ENCODE results near the gene CPNE5. TPM values are rescaled to one million over a fixed set of nuclear protein-coding genes. Genes with fewer than 3 reads are reported as not detected.

CPNE5 gene
- total RNA-seq, 4 donors from 2014 or later, result 3.0 to 8.3 (median 3.3) TPM; not detected in 1

GRCh38 chr6:36865835-36866234, 26.6 kb upstream of the CPNE5 start:
- Histone ChIP-seq H3K9me3 (no peaks in the 10 kb centered on the region), H3K27ac (no peak overlapping the region), H3K27me3 (no peaks in the 10 kb centered on the region), H3K4me3 (no peak overlapping the region), H3K36me3 (peaks cover 0 to 17% (median 0%) of the 10 kb centered on the region in 4 donors), H3K4me1 (no peaks in the 10 kb centered on the region)
- intact Hi-C loops (cut with DNase I; ENCODE audit: low total_unique reads) (no loop called here), in situ Hi-C loops (cut with MboI; ENCODE audit: low pct_ligation_motif_present in 1 of 4, low pct_unique_long_range_greater_than_20kb in 1 of 4, low sequenced_read_pairs in 3 of 4) (no loop called here)
- 71 to 72% methylated on average over 2 of the region's 2 CpGs for WGBS, 2 donors (ENCODE audit: low coverage in 1 of 2)
- TF ChIP-seq POLR2AphosphoS5 (IDR thresholded peaks at IDR 0.05) (no peak), EP300 (IDR thresholded peaks at IDR 0.05; ENCODE audit: low read depth) (no peak), POLR2A (IDR thresholded peaks at IDR 0.05) (no peak), CTCF (IDR thresholded peaks at IDR 0.05) (no peak)
- no peak for DNase-seq

- peaks cover 0 to 10% (median 0%) of the 10 kb centered on the region in 4 donors for H3K36me3 ChIP-seq
- H3K27me3 ChIP-seq, result no peaks in the 10 kb centered on the region
- in situ Hi-C loops (cut with MboI; ENCODE audit: low pct_ligation_motif_present in 1 of 4, low pct_unique_long_range_greater_than_20kb in 1 of 4, low sequenced_read_pairs in 3 of 4) (no loop called here), intact Hi-C loops (cut with DNase I; ENCODE audit: low total_unique reads) (no loop called here)
- no peak overlapping the region for H3K4me3 ChIP-seq
- no peaks in the 10 kb centered on the region for H3K9me3 ChIP-seq
- WGBS, 2 donors (ENCODE audit: low coverage in 1 of 2), result 88 to 89% methylated on average over 8 to 12 of the region's 12 CpGs
- H3K4me1 ChIP-seq, result no peaks in the 10 kb centered on the region
- no peak for TF ChIP-seq POLR2AphosphoS5 (IDR thresholded peaks at IDR 0.05)
- no peak for TF ChIP-seq EP300 (IDR thresholded peaks at IDR 0.05; ENCODE audit: low read depth)
- no peak for TF ChIP-seq CTCF (IDR thresholded peaks at IDR 0.05)
- no peak for TF ChIP-seq POLR2A (IDR thresholded peaks at IDR 0.05)
- DNase-seq, result no peak
- H3K27ac ChIP-seq, result no peak overlapping the region
These were observed 24.7 kb upstream of the CPNE5 start for GRCh38 chr6:36863670-36864540.

DNA sequence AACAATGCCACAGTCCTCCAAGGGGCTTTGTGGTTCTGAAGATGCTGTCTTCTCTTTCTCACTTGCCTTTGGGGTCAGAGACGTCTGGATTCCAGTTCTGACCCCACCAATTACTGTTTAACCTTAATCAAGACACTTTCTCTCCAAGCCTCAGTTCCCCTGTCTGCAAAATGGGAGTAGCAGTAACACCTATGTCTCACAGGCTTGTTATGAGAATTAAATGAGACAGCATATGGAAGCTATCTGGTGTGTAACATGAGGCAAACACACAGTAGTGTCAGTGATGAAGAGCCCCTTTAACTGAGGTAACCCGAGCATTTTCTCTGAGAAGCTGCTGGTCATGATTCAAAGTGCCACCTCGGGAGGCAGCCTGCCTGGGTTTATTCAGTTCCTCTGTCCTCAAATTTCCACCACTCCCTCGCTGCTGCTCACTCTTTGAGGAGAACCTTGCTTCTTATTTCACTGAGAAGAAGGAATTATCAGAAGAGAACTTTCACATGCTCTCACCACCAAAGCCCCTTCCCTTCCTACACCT, 23.7 kb upstream of the CPNE5 start:
- intact Hi-C loops (cut with DNase I; ENCODE audit: low total_unique reads), result no loop called here

More for the DNA sequence above, 23.7 kb upstream of the CPNE5 start:
- Histone ChIP-seq H3K9me3 (no peaks in the 10 kb centered on the region), H3K4me3 (no peak overlapping the region), H3K27ac (no peak overlapping the region), H3K4me1 (no peaks in the 10 kb centered on the region), H3K27me3 (no peaks in the 10 kb centered on the region), H3K36me3 (peaks cover 0 to 7% (median 0%) of the 10 kb centered on the region in 4 donors)
- TF ChIP-seq POLR2AphosphoS5 (IDR thresholded peaks at IDR 0.05) (no peak), POLR2A (IDR thresholded peaks at IDR 0.05) (no peak), EP300 (IDR thresholded peaks at IDR 0.05; ENCODE audit: low read depth) (no peak), CTCF (IDR thresholded peaks at IDR 0.05) (no peak)
- in situ Hi-C loops (cut with MboI; ENCODE audit: low pct_ligation_motif_present in 1 of 4, low pct_unique_long_range_greater_than_20kb in 1 of 4, low sequenced_read_pairs in 3 of 4), result no loop called here
- WGBS, 2 donors (ENCODE audit: low coverage in 1 of 2), result 90 to 93% methylated on average over 2 to 4 of the region's 4 CpGs
- DNase-seq, result no peak

Measured in transverse colon (tissue), 4 donors.